BLaER1 treated with 17β-estradiol and CSF1 and Interleukin-3, amounts not matched to agents 10 nM and 100 nM (cell line): ENCODE results near the gene RIN1.
A peak's percentile ranks its signal among the peaks of the same experiment; 100 is the strongest.

Experiments used
- H3K27ac ChIP-seq, 11 experiments: shearing (Covaris generic); formaldehyde crosslinking; 2 replicates each; pipeline ENCODE4 v1.8.1; 2022
- H3K27me3 ChIP-seq, 11 experiments: shearing (Covaris generic); formaldehyde crosslinking; 2 replicates each; pipeline ENCODE4 v1.8.1; 2022
- H3K36me3 ChIP-seq, 11 experiments: shearing (Covaris generic); formaldehyde crosslinking; 2 replicates each; pipeline ENCODE4 v1.8.1; 2022
- H3K4me1 ChIP-seq, 10 experiments: shearing (Covaris generic); formaldehyde crosslinking; 2 replicates each; pipeline ENCODE4 v1.8.1; 2022
- H3K4me2 ChIP-seq, 11 experiments: shearing (Covaris generic); formaldehyde crosslinking; 2 replicates each; pipeline ENCODE4 v1.8.1; 2022
- H3K4me3 ChIP-seq, 10 experiments: shearing (Covaris generic); formaldehyde crosslinking; 2 replicates each; pipeline ENCODE4 v1.8.1; 2022
- H3K9ac ChIP-seq, 11 experiments: shearing (Covaris generic); formaldehyde crosslinking; 2 replicates each; pipeline ENCODE4 v1.8.1; 2022
- H3K9me3 ChIP-seq, 11 experiments: shearing (Covaris generic); formaldehyde crosslinking; replicated peaks in 1 of 11; 2 replicates each; pipeline ENCODE4 v1.8.1; 2022
- H4K20me1 ChIP-seq, 11 experiments: shearing (Covaris generic); formaldehyde crosslinking; 2 replicates each; pipeline ENCODE4 v1.8.1; 2022
- Cebpa-rat ChIP-seq, 11 experiments: shearing (Covaris generic); IDR thresholded peaks; 2 replicates each; pipeline ENCODE4 v1.8.1; 2022

The RIN1 gene

DNA sequence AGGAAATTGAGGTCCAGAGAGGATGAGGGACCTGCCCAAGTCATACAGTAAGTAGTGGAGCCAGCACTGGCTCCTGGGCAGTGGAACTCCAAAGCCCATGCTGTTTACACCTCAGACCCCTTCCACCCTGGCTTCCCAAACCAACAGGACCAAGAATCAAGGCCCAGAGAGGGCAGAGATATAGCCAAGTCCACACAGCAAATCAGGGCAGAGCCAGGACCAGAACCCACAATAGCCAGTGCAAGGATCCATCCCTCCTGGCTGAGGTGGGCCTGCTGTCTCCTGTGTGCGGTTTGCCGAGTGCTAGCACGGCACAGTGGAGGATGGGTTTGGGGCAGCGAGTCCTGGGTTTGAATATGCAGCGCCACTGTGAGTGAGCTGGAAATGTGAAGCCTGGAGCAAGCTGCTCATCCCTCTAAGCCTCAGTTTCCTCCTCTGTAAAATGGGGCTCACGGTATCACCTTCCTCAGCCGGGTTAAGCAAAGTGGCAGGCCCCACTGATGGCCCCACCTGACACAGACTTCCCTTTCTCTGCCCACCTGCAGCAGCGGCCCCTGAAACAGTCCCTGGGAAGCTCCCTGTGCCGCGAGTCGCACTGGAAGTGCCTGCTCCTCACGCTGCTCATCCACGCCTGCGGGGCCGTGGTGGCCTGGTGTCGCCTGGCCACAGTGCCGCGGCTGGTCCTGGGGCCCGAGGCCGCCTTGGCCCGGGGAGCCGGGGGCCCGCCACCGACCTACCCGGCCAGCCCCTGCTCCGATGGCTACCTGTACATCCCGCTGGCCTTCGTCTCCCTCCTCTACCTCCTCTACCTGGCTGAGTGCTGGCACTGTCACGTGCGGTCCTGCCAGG lies 42.2 kb downstream of the RIN1 start:
- Histone ChIP-seq H3K36me3 (no peaks in the 10 kb centered on the region), H3K27me3 (peaks cover 41 to 59% (median 52%) of the 10 kb centered on the region in 11 experiments), H3K4me3 (no peak overlapping the region), H3K9me3 (peaks cover 0 to 5% (median 0%) of the 10 kb centered on the region in 11 experiments; a peak in 1 of 22 replicates), H3K27ac (no peak overlapping the region), H3K4me1 (peaks cover 11 to 22% (median 18%) of the 10 kb centered on the region in 10 experiments), H3K9ac (no peak overlapping the region), H3K4me2 (no peak overlapping the region), H4K20me1 (peaks cover 0 to 50% (median 0%) of the 10 kb centered on the region in 11 experiments; a peak in 8 of 22 replicates)
- no peak for TF ChIP-seq Cebpa-rat (IDR thresholded peaks at IDR 0.05)

DNA sequence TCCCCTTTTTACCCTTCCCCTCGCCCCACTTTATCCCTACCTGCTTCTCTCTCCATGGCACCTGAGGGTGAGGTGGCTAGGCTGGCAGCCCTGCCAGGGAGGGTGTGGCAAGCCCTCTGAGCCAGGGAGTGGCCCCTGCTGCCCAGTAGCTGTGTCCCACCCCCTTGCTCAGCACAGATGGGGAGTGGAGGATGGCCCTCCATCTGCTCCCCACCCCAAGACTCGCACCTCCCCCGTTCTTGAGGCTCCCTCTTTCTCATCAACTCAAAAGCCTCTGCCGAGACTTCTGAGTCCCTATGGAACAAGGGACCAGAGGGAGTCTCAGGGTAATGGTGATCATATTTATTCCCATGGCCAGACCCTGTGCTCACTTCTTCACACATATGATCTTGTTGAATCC lies 42.9 kb downstream of the RIN1 start:
- H3K9me3 ChIP-seq, result peaks cover 0 to 5% (median 0%) of the 10 kb centered on the region in 11 experiments; a peak in 1 of 22 replicates
- no peaks in the 10 kb centered on the region for H3K36me3 ChIP-seq
- no peak for TF ChIP-seq Cebpa-rat (IDR thresholded peaks at IDR 0.05)
- no peak overlapping the region for H3K27ac ChIP-seq
- H3K4me3 ChIP-seq, result no peak overlapping the region
- peaks cover 11 to 24% (median 19%) of the 10 kb centered on the region in 10 experiments for H3K4me1 ChIP-seq
- no peak overlapping the region for H3K9ac ChIP-seq
- H4K20me1 ChIP-seq, result peaks cover 0 to 50% (median 0%) of the 10 kb centered on the region in 11 experiments; a peak in 9 of 22 replicates
- peaks cover 41 to 59% (median 52%) of the 10 kb centered on the region in 11 experiments for H3K27me3 ChIP-seq
- no peak overlapping the region for H3K4me2 ChIP-seq

GRCh38 chr11:66292543-66293332 lies 43.5 kb downstream of the RIN1 start:
- no peak overlapping the region for H3K27ac ChIP-seq
- peaks cover 0 to 55% (median 4%) of the 10 kb centered on the region in 11 experiments; a peak in 13 of 22 replicates for H4K20me1 ChIP-seq
- no peak overlapping the region for H3K9ac ChIP-seq
- H3K4me2 ChIP-seq, result peak overlapping the region in 2 of 11 experiments; percentile 45 to 55; a peak in 1 of 22 replicates
- no peak for TF ChIP-seq Cebpa-rat (IDR thresholded peaks at IDR 0.05)
- no peak overlapping the region for H3K4me3 ChIP-seq
- peaks cover 18 to 30% (median 26%) of the 10 kb centered on the region in 10 experiments for H3K4me1 ChIP-seq
- H3K36me3 ChIP-seq, result no peaks in the 10 kb centered on the region
- peaks cover 41 to 59% (median 52%) of the 10 kb centered on the region in 11 experiments for H3K27me3 ChIP-seq
- peaks cover 0 to 5% (median 0%) of the 10 kb centered on the region in 11 experiments; a peak in 1 of 22 replicates for H3K9me3 ChIP-seq

- no peak for TF ChIP-seq Cebpa-rat (IDR thresholded peaks at IDR 0.05)
- Histone ChIP-seq H3K4me1 (peaks cover 26 to 38% (median 34%) of the 10 kb centered on the region in 10 experiments), H3K27ac (no peak within 1 kb of the TSS), H4K20me1 (peaks cover 0 to 62% (median 7%) of the 10 kb centered on the region in 11 experiments; a peak in 13 of 22 replicates), H3K36me3 (peaks cover 0 to 2% (median 0%) of the 10 kb centered on the region in 11 experiments; a peak in 1 of 22 replicates), H3K9ac (no peak within 1 kb of the TSS), H3K4me2 (peak within 1 kb of the TSS; percentile 28 to 99 (median 77); a peak in 20 of 22 replicates), H3K4me3 (peak within 1 kb of the TSS in 7 of 10 experiments; percentile 13 to 44 (median 27); a peak in 7 of 20 replicates), H3K9me3 (peaks cover 0 to 5% (median 0%) of the 10 kb centered on the region in 11 experiments; a peak in 1 of 22 replicates), H3K27me3 (peaks cover 41 to 59% (median 52%) of the 10 kb centered on the region in 11 experiments)
These were observed 44.3 kb downstream of the RIN1 start, which contains the start of gene TMEM151A for GRCh38 chr11:66291706-66292542. Gene TMEM151A (plus strand): TSS chr11:66291894. CDS start chr11:66292014, 120 bp downstream.

GRCh38 chr11:66291303-66291705 lies 44.9 kb downstream of the RIN1 start:
- H3K27ac ChIP-seq, result no peak overlapping the region
- peaks cover 0 to 68% (median 7%) of the 10 kb centered on the region in 11 experiments; a peak in 13 of 22 replicates for H4K20me1 ChIP-seq
- no peak overlapping the region for H3K9ac ChIP-seq
- H3K4me2 ChIP-seq, result peak overlapping the region in 5 of 11 experiments; percentile 45 to 65 (median 51); a peak in 6 of 22 replicates
- peak overlapping the region in 2 of 10 experiments; percentile 28 to 32; a peak in 1 of 20 replicates for H3K4me3 ChIP-seq
- H3K9me3 ChIP-seq, result peaks cover 0 to 5% (median 0%) of the 10 kb centered on the region in 11 experiments; a peak in 1 of 22 replicates
- peaks cover 29 to 42% (median 37%) of the 10 kb centered on the region in 10 experiments for H3K4me1 ChIP-seq
- peaks cover 41 to 59% (median 52%) of the 10 kb centered on the region in 11 experiments for H3K27me3 ChIP-seq
- H3K36me3 ChIP-seq, result peaks cover 0 to 6% (median 0%) of the 10 kb centered on the region in 11 experiments; a peak in 3 of 22 replicates
- TF ChIP-seq Cebpa-rat (IDR thresholded peaks at IDR 0.05), result no peak

- Histone ChIP-seq H3K4me2 (peak overlapping the region; percentile 77 to 99 (median 95)), H3K27me3 (peaks cover 41 to 58% (median 52%) of the 10 kb centered on the region in 11 experiments), H3K4me3 (peak overlapping the region in 7 of 10 experiments; percentile 78 to 90 (median 86); a peak in 13 of 20 replicates), H3K9ac (no peak overlapping the region), H3K27ac (no peak overlapping the region), H3K9me3 (peaks cover 0 to 5% (median 0%) of the 10 kb centered on the region in 11 experiments; a peak in 1 of 22 replicates), H3K36me3 (peaks cover 0 to 16% (median 4%) of the 10 kb centered on the region in 11 experiments; a peak in 5 of 22 replicates), H4K20me1 (peaks cover 0 to 78% (median 7%) of the 10 kb centered on the region in 11 experiments; a peak in 14 of 22 replicates), H3K4me1 (peaks cover 29 to 43% (median 37%) of the 10 kb centered on the region in 10 experiments)
- no peak for TF ChIP-seq Cebpa-rat (IDR thresholded peaks at IDR 0.05)
These were observed 46.0 kb downstream of the RIN1 start for GRCh38 chr11:66290330-66290621.

GRCh38 chr11:66289548-66290329 lies 46.5 kb downstream of the RIN1 start:
- peak overlapping the region; percentile 25 to 93 (median 85); a peak in 19 of 22 replicates for H3K9ac ChIP-seq
- H3K36me3 ChIP-seq, result peaks cover 0 to 21% (median 8%) of the 10 kb centered on the region in 11 experiments; a peak in 14 of 22 replicates
- H3K4me1 ChIP-seq, result peaks cover 29 to 44% (median 37%) of the 10 kb centered on the region in 10 experiments
- no peak for TF ChIP-seq Cebpa-rat (IDR thresholded peaks at IDR 0.05)
- H3K9me3 ChIP-seq, result peaks cover 0 to 5% (median 0%) of the 10 kb centered on the region in 11 experiments; a peak in 1 of 22 replicates
- H3K27me3 ChIP-seq, result peaks cover 41 to 53% (median 49%) of the 10 kb centered on the region in 11 experiments
- peak overlapping the region; percentile 77 to 99 (median 95) for H3K4me2 ChIP-seq
- H3K4me3 ChIP-seq, result peak overlapping the region; percentile 70 to 92 (median 86)
- peak overlapping the region in 8 of 11 experiments; percentile 25 to 78 (median 50); a peak in 11 of 22 replicates for H3K27ac ChIP-seq
- peaks cover 0 to 78% (median 7%) of the 10 kb centered on the region in 11 experiments; a peak in 15 of 22 replicates for H4K20me1 ChIP-seq
